Activated naive CD8-positive, alpha-beta T cell treated with anti-CD3 and anti-CD28 coated beads, Interleukin-2, amount 50 U/mL, for 24 hours (primary cell): ENCODE data around the gene LTA4H.
"Not testable (repeated sequence)": the region's sequence is repeated elsewhere in the genome, so short reads cannot be mapped to it uniquely, and the experiment has no call there.

Experiments
- ATAC-seq: fragments of 150-1000 bp; cut with Tn5 transposase; one replicate; pipeline ENCODE4 v1.10.0; 2021
- DNase-seq: peaks from one replicate; pipeline ENCODE4 v3.0.0; 2021
- H3K27ac Mint-ChIP-seq: one replicate; pipeline ENCODE4 v1.8.0; 2021; ENCODE audit warnings: mild to moderate bottlenecking, mixed read lengths
- H3K27me3 Mint-ChIP-seq: one replicate; pipeline ENCODE4 v1.8.0; 2021; ENCODE audit warnings: mixed read lengths
- H3K36me3 Mint-ChIP-seq: one replicate; pipeline ENCODE4 v1.8.0; 2021; ENCODE audit warnings: low read depth, mixed read lengths
- H3K4me1 Mint-ChIP-seq: one replicate; pipeline ENCODE4 v1.8.0; 2021; ENCODE audit warnings: mixed read lengths
- H3K4me3 Mint-ChIP-seq: one replicate; pipeline ENCODE4 v1.8.0; 2021; ENCODE audit warnings: mild to moderate bottlenecking, moderate library complexity, mixed read lengths
- H3K9me3 Mint-ChIP-seq: one replicate; pipeline ENCODE4 v1.8.0; 2021; ENCODE audit warnings: mixed read lengths

Gene LTA4H

DNA sequence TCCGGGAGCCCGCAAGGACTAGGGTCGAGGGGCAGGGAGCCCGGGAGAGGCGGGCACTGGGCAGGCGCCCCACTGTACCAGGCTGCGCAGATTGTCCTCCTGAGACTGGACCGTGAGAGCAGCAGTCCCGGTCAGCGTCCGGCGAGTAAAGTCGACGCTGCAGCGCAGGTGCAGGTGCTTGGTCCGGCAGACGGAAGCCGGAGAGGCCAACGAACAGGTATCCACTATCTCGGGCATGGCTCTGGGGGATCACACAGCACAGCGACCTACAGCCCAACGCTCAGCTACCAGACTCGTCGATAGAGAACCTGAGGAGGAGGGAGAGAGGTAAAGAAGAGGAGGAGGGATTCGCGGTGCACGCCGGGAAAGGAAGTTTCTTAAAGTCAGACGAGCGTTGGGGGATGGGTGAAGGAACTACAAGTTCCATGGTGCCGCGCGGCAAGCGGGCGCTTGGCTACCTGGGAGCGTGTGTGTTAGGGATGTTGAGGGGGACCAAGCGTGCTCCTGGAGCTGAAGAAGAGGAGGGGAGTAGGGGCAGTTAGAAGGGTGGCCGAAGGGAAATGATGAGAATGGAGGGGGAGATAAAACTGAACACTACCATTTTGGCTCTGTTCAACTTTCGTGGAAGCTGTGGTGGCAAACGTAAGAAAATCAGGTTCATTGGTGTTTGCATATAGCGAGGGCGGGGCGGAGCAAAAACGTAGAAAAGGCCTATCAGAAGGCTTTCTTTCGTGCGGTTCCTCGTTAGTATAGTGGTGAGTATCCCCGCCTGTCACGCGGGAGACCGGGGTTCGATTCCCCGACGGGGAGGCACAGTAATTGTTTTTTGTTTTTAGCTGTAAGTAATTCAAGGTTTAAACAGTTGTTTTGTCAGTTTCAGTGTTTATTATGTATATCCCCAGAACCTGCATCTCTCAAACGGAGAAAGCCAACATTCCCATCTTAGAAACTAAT lies at the start of gene LTA4H:
TSS of gene LTA4H (minus strand) at position 305 of the 954 bp plus-strand sequence. CDS start at position 237, 68 bp downstream.
- peak; percentile 95 for DNase-seq
- H3K4me3 Mint-ChIP-seq: no peak within 1 kb of the TSS
- H3K9me3 Mint-ChIP-seq: no peaks in the 10 kb centered on the region
- peaks cover 16% of the 10 kb centered on the region for H3K4me1 Mint-ChIP-seq
- H3K27me3 Mint-ChIP-seq: no peaks in the 10 kb centered on the region
- no peak within 1 kb of the TSS for H3K27ac Mint-ChIP-seq
- ATAC-seq: peak; percentile 97
- H3K36me3 Mint-ChIP-seq: no peaks in the 10 kb centered on the region

DNA sequence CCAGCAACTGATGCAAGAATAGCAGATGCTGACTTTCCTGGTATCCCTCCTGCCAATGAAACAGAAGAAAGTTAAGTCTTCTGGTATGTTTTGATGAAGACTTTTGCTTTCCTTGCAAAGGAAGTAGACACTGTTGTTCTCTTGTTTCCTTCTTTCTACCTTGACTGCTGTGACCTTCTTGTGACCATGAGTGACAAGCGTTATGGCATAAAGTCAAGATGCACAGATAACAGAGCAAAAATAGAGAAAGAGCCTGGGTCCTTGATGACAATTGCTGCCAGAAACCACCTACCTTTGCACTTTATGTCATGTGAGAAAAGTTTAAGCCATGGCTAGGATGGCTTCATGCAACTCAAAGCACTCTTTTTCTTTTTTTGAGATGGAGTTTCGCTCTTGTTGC lies 49.2 kb upstream of the LTA4H start:
- no peaks in the 10 kb centered on the region for H3K27me3 Mint-ChIP-seq
- ATAC-seq (no peak), DNase-seq (no peak)
- peaks cover 17% of the 10 kb centered on the region for H3K9me3 Mint-ChIP-seq
- H3K4me3 Mint-ChIP-seq: no peak overlapping the region
- H3K27ac Mint-ChIP-seq: no peak overlapping the region
- H3K4me1 Mint-ChIP-seq: no peaks in the 10 kb centered on the region
- H3K36me3 Mint-ChIP-seq: peaks cover 2% of the 10 kb centered on the region

DNA sequence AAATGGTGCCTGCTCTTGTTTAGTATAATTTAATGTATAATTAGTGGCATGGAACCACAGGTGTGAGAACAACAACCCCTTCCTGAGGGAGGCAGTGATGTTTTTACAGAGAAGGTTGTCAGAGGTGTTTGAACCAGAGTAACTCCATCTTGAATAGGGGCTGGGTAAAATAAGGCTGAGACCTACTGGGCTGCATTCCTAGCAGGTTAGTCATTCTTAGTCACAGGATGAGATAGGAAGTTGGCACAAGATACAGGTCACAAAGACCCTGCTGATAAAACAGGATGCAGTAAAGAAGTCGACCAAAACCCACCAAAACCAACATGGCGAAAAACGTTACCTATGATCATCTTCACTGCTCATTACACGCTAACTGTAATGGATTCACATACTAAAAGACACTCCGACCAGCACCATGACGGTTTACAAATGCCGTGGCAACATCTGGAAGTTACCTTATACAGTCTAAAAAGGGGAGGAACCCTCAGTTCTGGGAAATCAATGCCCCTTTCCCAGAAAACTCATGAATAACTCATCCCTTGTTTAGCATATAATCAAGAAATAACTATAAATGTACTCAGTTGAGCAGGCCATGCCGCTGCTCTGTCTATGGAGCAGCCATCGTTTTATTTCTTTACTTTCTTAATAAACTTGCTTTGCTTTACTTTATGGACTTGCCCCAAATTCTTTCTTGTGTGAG lies 47.8 kb upstream of the LTA4H start:
- Mint-ChIP-seq H3K9me3 (peaks cover 7% of the 10 kb centered on the region), H3K27me3 (no peaks in the 10 kb centered on the region), H3K4me1 (no peaks in the 10 kb centered on the region), H3K4me3 (no peak overlapping the region), H3K27ac (no peak overlapping the region), H3K36me3 (no peaks in the 10 kb centered on the region)
- DNase-seq: no peak
- no peak for ATAC-seq

- DNase-seq (no peak), ATAC-seq (no peak)
- Mint-ChIP-seq H3K4me3 (no peak overlapping the region), H3K9me3 (peaks cover 7% of the 10 kb centered on the region), H3K36me3 (no peaks in the 10 kb centered on the region), H3K4me1 (no peaks in the 10 kb centered on the region), H3K27ac (no peak overlapping the region), H3K27me3 (no peaks in the 10 kb centered on the region)
These were observed 46.2 kb upstream of the LTA4H start for GRCh38 chr12:96081596-96081995.

DNA sequence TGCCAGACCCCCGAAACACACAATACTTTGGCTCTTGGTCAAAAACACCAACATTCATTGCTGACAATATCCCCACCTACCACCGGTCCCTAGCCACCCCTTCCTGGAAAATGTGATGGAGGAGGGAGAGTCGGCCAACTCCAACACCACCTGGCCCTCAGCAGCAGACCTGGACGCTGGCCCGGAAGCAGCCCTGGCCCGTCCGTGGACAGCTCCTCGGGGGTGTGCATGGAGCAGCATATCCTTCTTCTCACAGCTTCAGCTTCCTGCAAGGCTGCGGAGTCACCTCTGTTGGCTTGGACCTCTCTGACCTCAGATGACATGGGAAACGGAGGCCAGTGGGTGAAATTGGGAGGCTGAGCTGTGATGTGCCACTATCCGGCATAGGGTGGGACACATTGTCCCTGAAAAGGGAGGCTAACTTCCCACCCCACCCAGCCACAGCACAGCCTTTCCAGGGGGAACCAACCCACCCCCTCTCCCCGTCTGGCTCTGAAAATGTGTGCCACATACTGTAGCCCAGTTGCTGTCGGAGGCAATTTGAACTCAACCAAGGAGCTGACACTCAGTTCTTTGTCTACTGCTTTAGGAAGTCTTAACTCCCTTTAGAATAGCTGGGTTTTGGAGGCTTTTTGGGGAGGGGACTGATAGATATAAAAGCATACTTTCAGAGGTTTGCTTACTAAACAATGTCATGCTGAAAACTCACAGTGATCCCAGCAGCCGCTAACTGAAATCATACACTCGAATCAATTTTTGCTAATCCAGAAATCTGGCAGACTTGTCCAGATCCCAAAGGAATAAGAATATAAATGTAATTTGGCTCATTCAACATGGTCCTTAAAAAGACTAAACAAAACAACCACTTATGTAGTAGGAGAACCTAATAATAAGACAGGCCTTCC lies 43.1 kb upstream of the LTA4H start:
- Mint-ChIP-seq H3K27me3 (peaks cover 4% of the 10 kb centered on the region), H3K36me3 (no peaks in the 10 kb centered on the region), H3K4me3 (no peak overlapping the region), H3K4me1 (peaks cover 4% of the 10 kb centered on the region), H3K9me3 (no peaks in the 10 kb centered on the region), H3K27ac (no peak overlapping the region)
- no peak for DNase-seq
- ATAC-seq: no peak

GRCh38 chr12:96077081-96077480 lies 41.7 kb upstream of the LTA4H start:
- no peak overlapping the region for H3K27ac Mint-ChIP-seq
- ATAC-seq (no peak), DNase-seq (no peak)
- H3K36me3 Mint-ChIP-seq: no peaks in the 10 kb centered on the region
- H3K9me3 Mint-ChIP-seq: no peaks in the 10 kb centered on the region
- H3K4me1 Mint-ChIP-seq: peaks cover 6% of the 10 kb centered on the region
- no peak overlapping the region for H3K4me3 Mint-ChIP-seq
- H3K27me3 Mint-ChIP-seq: peaks cover 4% of the 10 kb centered on the region

DNA sequence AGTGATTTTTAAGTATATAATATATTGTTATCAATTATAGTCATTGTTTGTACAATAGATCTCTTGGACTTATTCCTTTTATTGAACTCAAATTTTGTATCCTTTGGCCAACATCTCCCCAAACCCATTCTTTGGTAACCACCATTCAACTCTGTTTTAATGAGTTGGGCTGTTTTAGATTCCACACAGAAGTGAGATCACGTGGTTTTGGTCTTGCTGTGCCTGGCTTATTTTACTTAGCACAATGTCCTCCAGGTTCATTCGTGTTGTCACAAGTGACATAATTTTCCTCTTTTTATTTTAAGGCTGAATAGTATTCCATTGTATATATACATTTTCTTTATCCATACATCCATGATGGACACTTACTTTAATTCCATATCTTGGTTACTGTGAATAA lies 40.2 kb upstream of the LTA4H start:
- no peak for ATAC-seq
- no peak for DNase-seq
- H3K27me3 Mint-ChIP-seq: peaks cover 4% of the 10 kb centered on the region
- H3K27ac Mint-ChIP-seq: no peak overlapping the region
- no peaks in the 10 kb centered on the region for H3K9me3 Mint-ChIP-seq
- no peak overlapping the region for H3K4me3 Mint-ChIP-seq
- no peaks in the 10 kb centered on the region for H3K36me3 Mint-ChIP-seq
- H3K4me1 Mint-ChIP-seq: peaks cover 14% of the 10 kb centered on the region

DNA sequence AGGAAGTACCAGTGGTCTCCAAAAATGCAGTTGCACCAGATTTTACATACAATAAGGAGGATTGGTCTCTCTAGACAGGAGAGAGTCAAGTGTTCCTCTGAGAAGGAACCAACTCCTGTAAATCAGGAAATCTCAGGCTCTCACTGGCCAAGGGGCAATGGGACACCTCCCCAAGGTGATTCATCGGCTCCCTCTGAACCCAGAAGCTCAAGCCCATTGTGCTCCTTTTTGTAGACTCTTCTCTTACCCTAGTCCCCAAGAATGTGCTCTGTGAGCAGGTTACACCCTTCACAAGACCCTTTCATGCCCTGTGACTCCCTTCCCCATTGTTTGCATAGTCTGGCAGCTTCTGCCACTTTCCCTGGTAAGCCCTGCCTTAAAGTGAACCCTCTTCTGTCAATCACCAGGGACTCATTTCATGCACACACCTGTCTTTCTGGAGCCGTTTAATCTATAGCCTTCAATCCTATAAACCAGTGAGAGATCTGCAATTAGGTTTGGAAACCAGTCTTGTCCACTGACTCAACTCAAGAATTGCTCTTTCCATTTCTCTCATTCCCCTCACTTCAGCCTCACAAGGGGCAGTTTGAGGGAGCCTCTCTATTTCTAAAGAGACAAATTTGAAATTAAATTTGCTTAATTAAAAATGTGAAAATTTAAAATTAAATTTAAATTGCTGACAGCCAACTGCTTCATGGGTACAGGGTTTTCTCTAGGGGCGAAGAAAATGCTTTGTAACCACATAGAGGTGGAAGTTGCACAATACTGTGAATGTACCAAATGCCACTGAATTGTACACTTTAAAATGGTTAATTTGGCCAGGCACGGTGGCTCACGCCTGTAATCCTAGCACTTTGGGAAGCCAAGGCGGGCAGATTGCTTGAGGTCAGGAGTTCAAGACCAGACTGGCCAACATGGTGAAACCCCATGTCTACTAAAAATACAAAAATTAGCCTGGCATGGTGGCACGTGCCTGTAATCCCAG lies 38.3 kb upstream of the LTA4H start:
- ATAC-seq (no peak), DNase-seq (no peak)
- H3K27ac Mint-ChIP-seq: no peak overlapping the region
- H3K4me1 Mint-ChIP-seq: peaks cover 18% of the 10 kb centered on the region
- no peaks in the 10 kb centered on the region for H3K9me3 Mint-ChIP-seq
- no peaks in the 10 kb centered on the region for H3K36me3 Mint-ChIP-seq
- H3K27me3 Mint-ChIP-seq: peaks cover 4% of the 10 kb centered on the region
- no peak overlapping the region for H3K4me3 Mint-ChIP-seq

DNA sequence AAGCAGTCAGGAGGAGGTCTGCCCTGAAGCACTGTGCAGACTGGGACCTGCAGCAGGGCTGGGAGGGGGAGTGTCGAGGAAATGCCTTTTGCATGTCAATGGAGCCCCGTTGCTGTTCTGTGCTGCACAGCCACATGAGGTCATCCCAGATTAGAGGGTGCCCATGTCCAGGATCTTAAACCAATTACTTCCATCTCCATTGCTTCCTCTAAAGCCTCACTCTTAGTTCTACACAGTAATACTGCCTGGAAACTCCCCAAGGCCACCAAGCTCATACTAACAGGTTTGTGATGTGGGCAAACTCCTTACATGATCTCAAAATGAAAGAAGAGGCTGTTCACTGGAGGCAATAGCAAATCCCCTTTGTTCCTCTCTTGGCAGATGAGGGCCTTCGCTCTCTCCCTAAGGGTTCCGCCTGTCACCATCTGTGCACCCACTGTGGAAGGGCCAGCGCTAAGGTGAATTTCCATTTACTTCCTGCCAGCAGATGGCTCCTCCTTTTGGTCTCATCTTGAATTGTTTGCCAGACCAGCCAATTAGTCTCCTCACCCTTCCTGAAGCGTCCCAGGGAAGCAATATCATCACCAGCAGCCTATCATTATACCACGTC lies 35.4 kb upstream of the LTA4H start:
- H3K27me3 Mint-ChIP-seq: peaks cover 4% of the 10 kb centered on the region
- DNase-seq (no peak), ATAC-seq (peak; percentile 59)
- no peaks in the 10 kb centered on the region for H3K36me3 Mint-ChIP-seq
- H3K4me3 Mint-ChIP-seq: no peak overlapping the region
- no peaks in the 10 kb centered on the region for H3K9me3 Mint-ChIP-seq
- H3K4me1 Mint-ChIP-seq: peaks cover 18% of the 10 kb centered on the region
- H3K27ac Mint-ChIP-seq: no peak overlapping the region

DNA sequence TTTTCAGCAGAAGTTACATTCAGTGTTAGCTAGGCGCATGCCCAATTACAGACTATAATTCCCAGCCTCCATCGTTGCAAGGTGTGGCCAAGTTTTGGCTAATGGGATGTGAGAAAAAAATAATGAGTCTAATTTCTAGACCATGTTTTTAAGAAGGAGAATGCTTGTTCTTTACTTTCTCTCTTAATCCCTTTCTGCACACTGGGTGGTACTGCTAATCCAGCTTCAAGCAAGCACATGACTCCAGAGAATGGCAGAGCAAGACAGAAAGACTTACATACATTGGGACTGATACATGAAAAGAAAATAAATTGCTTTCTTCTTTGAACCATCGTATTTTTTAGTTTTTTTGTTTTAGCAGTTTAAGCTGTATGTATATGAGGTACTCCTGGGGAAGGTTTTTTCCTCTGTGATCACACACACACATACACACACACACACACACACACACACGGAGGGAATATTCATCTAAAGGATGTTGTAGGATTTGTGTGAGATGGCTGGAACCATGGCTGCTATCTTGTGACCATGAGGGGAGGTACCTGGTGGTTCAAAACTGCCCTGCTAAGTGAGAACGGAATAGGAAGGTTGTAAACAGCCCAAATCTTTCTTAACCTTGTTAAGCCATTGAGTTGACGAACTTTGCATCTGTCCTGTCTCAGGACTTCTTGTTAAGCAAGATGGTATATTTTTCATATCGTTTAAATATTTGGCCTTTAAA lies 34.3 kb upstream of the LTA4H start:
- Mint-ChIP-seq H3K9me3 (no peaks in the 10 kb centered on the region), H3K4me1 (peaks cover 18% of the 10 kb centered on the region), H3K36me3 (no peaks in the 10 kb centered on the region), H3K4me3 (no peak overlapping the region), H3K27me3 (no peaks in the 10 kb centered on the region), H3K27ac (no peak overlapping the region)
- ATAC-seq (no peak), DNase-seq (no peak)

- Mint-ChIP-seq H3K4me3 (no peak overlapping the region), H3K27me3 (no peaks in the 10 kb centered on the region), H3K9me3 (no peaks in the 10 kb centered on the region), H3K27ac (no peak overlapping the region), H3K36me3 (no peaks in the 10 kb centered on the region), H3K4me1 (peaks cover 24% of the 10 kb centered on the region)
- DNase-seq (no peak), ATAC-seq (no peak)
These were observed 33.2 kb upstream of the LTA4H start for GRCh38 chr12:96068636-96069035.

DNA sequence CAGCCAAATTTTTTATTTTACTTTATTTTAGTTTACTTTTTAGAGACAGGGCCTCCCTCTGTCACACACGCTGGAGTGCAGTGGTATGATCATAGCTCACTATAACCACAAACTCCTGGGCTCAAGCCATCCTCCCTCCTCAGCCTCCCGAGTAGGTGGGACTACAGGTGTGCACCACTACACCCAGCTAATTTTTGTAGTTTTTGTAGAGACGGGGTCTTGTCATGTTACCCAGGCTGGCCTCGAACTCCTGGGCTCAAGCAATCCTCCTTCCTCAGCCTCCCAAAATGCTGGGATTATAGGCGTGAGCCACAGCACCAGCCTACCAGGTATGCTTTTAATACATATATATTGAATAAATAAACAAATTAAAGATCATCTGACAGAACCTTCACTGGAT lies 32.7 kb upstream of the LTA4H start:
- no peak for ATAC-seq
- Mint-ChIP-seq H3K4me1 (peaks cover 24% of the 10 kb centered on the region), H3K27me3 (no peaks in the 10 kb centered on the region), H3K4me3 (no peak overlapping the region), H3K36me3 (no peaks in the 10 kb centered on the region), H3K9me3 (no peaks in the 10 kb centered on the region), H3K27ac (no peak overlapping the region)
- DNase-seq: no peak

DNA sequence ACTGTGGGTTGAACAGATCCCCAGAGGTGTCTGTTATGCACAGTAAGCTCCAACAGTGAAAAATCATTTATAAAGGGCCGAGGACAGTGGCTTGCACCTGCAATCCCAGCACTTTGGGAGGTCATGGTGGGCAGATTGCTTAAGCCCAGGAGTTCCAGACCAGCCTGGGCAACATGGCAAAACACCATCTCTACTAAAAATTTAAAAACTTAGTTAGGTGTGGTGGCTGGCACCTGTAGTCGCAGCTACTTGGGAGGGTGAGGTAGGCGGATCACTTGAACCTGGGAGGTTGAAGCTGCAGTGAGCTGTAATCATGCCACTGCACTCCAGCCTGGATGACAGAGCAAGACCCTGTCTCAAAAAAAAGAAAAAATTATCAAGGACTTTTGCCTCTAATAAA lies 30.4 kb upstream of the LTA4H start:
- not testable (repeated sequence) for DNase-seq, H3K36me3 Mint-ChIP-seq, H3K27ac Mint-ChIP-seq, H3K4me3 Mint-ChIP-seq, ATAC-seq, H3K9me3 Mint-ChIP-seq, H3K27me3 Mint-ChIP-seq
- peaks cover 31% of the 10 kb centered on the region for H3K4me1 Mint-ChIP-seq
